Thyroid gland (tissue), 4 donors: Measurements from ENCODE around the gene KCNAB2. TPM values are rescaled to one million over a fixed set of nuclear protein-coding genes. Genes with fewer than 3 reads are reported as not detected.

Experiments used
- DNase-seq, 2 donors: peaks; one replicate each; pipeline ENCODE4 v3.0.0-alpha.2; 2019
- H3K27ac ChIP-seq, 3 donors: fragments of 200-600 bp; sonication (generic); 1 replicate in 2 of 3; 2 replicates in 1 of 3; pipeline ENCODE4 v1.5.1; 2016 to 2019; ENCODE audit warnings: mild to moderate bottlenecking in 1 of 3, moderate library complexity in 1 of 3
- H3K27me3 ChIP-seq: fragments of 200-600 bp; sonication (generic); one replicate; pipeline ENCODE4 v1.5.1; 2019
- H3K36me3 ChIP-seq, 2 donors: fragments of 200-600 bp; sonication (generic); one replicate each; pipeline ENCODE4 v1.5.1; 2016 to 2019
- H3K4me1 ChIP-seq, 2 donors: fragments of 200-600 bp; sonication (generic); one replicate each; pipeline ENCODE4 v1.5.1; 2017 to 2019
- H3K4me3 ChIP-seq, 3 donors: fragments of 200-600 bp; sonication (generic); replicated peaks in 1 of 3; 1 replicate in 2 of 3; 2 replicates in 1 of 3; pipeline ENCODE4 v1.5.1; 2016; ENCODE audit warnings: mild to moderate bottlenecking in 1 of 3
- H3K9me3 ChIP-seq: fragments of 200-600 bp; sonication (generic); one replicate; pipeline ENCODE4 v1.5.1; 2017
- POLR2A ChIP-seq, 2 donors: fragments of 450-650 bp; IDR thresholded peaks; one replicate each; pipeline ENCODE4 v1.6.1; 2017; ENCODE audit warnings: antibody characterized with exemption in 2 of 2, mild to moderate bottlenecking in 2 of 2, moderate library complexity in 1 of 2
- WGBS, 2 donors: methylation state at CpG; one replicate each; pipeline ENCODE4 v1.1.5; 2017; 5-methylcytosine and 5-hydroxymethylcytosine counted together
- intact Hi-C: fragments of 100-400 bp; cut with DNase I; formaldehyde crosslinking; loops from one replicate; pipeline ENCODE4 v1.15.1; 2023
- total RNA-seq, 4 donors: library from RNA; depleted of rRNA; stranded (reverse); fragments of >200 nt; gene quantifications; one replicate each; pipeline ENCODE4 v1.2.3, GENCODE V29; 2016
- TF ChIP-seq, protein P1 (sequence below), 6 experiments: fragments of 200-600 bp in 3 of 6; fragments of 450-650 bp in 3 of 6; sonication (generic) in 3 of 6; IDR thresholded peaks; one replicate each; pipeline ENCODE4 v1.5.1; 2016 to 2019; ENCODE audit warnings: antibody characterized with exemption in 6 of 6, mild to moderate bottlenecking in 2 of 6, inconsistent platforms in 1 of 6, moderate library complexity in 1 of 6

Gene KCNAB2
- total RNA-seq, 4 donors from 2014 or later: 3.1 to 7.3 (median 6.1) TPM

- H3K27me3 ChIP-seq: no peaks in the 10 kb centered on the region
- whole genome bisulfite sequencing, 2 donors: 16 to 21% methylated on average over 11 to 16 of the region's 21 CpGs
- no peak overlapping the region for H3K27ac ChIP-seq
- TF ChIP-seq, protein P1, sequence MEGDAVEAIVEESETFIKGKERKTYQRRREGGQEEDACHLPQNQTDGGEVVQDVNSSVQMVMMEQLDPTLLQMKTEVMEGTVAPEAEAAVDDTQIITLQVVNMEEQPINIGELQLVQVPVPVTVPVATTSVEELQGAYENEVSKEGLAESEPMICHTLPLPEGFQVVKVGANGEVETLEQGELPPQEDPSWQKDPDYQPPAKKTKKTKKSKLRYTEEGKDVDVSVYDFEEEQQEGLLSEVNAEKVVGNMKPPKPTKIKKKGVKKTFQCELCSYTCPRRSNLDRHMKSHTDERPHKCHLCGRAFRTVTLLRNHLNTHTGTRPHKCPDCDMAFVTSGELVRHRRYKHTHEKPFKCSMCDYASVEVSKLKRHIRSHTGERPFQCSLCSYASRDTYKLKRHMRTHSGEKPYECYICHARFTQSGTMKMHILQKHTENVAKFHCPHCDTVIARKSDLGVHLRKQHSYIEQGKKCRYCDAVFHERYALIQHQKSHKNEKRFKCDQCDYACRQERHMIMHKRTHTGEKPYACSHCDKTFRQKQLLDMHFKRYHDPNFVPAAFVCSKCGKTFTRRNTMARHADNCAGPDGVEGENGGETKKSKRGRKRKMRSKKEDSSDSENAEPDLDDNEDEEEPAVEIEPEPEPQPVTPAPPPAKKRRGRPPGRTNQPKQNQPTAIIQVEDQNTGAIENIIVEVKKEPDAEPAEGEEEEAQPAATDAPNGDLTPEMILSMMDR (IDR thresholded peaks at IDR 0.05): peak; percentile 31 to 68 (median 44)
- TF ChIP-seq POLR2A (IDR thresholded peaks at IDR 0.05): no peak
- no peaks in the 10 kb centered on the region for H3K4me1 ChIP-seq
- peak; percentile 42 to 51 for DNase-seq
- H3K9me3 ChIP-seq: no peaks in the 10 kb centered on the region
- intact Hi-C loops: no loop called here
- no peaks in the 10 kb centered on the region for H3K36me3 ChIP-seq
- no peak overlapping the region for H3K4me3 ChIP-seq
These were observed 11.5 kb upstream of the KCNAB2 start for GRCh38 chr1:6033986-6034749.

- H3K9me3 ChIP-seq: no peaks in the 10 kb centered on the region
- WGBS, 2 donors: 68 to 72% methylated on average over 10 of the region's 10 CpGs
- no peak overlapping the region for H3K4me3 ChIP-seq
- H3K27me3 ChIP-seq: no peaks in the 10 kb centered on the region
- TF ChIP-seq, protein P1 (IDR thresholded peaks at IDR 0.05): no peak
- no peak for TF ChIP-seq POLR2A (IDR thresholded peaks at IDR 0.05)
- intact Hi-C loops: no loop called here
- no peak for DNase-seq
- H3K27ac ChIP-seq: no peak overlapping the region
- no peaks in the 10 kb centered on the region for H3K36me3 ChIP-seq
- H3K4me1 ChIP-seq: no peaks in the 10 kb centered on the region
These were observed 11.0 kb upstream of the KCNAB2 start for GRCh38 chr1:6034750-6035096.

- DNase-seq: no peak
- intact Hi-C loops: no loop called here
- Histone ChIP-seq H3K4me3 (no peak overlapping the region), H3K27me3 (no peaks in the 10 kb centered on the region), H3K27ac (no peak overlapping the region), H3K9me3 (no peaks in the 10 kb centered on the region), H3K36me3 (no peaks in the 10 kb centered on the region), H3K4me1 (no peaks in the 10 kb centered on the region)
- TF ChIP-seq, protein P1 (IDR thresholded peaks at IDR 0.05): no peak
- no peak for TF ChIP-seq POLR2A (IDR thresholded peaks at IDR 0.05)
- 74 to 75% methylated on average over 15 of the region's 15 CpGs for whole genome bisulfite sequencing, 2 donors
These were observed 10.4 kb upstream of the KCNAB2 start for GRCh38 chr1:6035303-6035702.

GRCh38 chr1:6035719-6036118 lies 10.0 kb upstream of the KCNAB2 start:
- DNase-seq: no peak
- H3K27ac ChIP-seq: no peak overlapping the region
- no peak overlapping the region for H3K4me3 ChIP-seq
- intact Hi-C loops: no loop called here
- TF ChIP-seq, protein P1 (IDR thresholded peaks at IDR 0.05): no peak
- no peak for TF ChIP-seq POLR2A (IDR thresholded peaks at IDR 0.05)
- H3K36me3 ChIP-seq: no peaks in the 10 kb centered on the region
- H3K27me3 ChIP-seq: no peaks in the 10 kb centered on the region
- no peaks in the 10 kb centered on the region for H3K9me3 ChIP-seq
- no peaks in the 10 kb centered on the region for H3K4me1 ChIP-seq
- 74 to 82% methylated on average over 12 of the region's 12 CpGs for WGBS, 2 donors

DNA sequence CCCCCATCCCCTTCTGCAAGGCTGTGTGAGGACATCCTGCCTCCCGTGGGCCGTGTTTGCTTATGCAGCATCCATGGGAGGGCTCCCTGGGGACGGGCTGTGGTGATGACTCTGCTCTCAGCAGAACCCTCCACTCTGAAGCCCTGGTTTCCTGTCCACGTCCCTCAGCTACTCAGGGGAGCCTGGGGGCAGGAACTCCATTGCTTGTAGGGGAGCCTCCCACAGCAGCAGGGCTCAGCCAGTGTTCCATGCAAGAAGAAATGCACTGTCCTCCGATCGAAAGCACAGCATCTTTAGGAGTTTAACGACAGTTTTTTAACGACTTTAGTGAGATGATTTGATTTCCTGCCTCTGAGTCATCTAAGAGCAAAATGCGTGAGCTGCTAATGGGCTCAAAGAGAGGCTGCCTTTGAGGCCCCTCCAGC lies 8.3 kb upstream of the KCNAB2 start:
- no peak for DNase-seq
- no peak overlapping the region for H3K4me3 ChIP-seq
- no peaks in the 10 kb centered on the region for H3K4me1 ChIP-seq
- TF ChIP-seq, protein P1 (IDR thresholded peaks at IDR 0.05): no peak
- TF ChIP-seq POLR2A (IDR thresholded peaks at IDR 0.05): no peak
- no peaks in the 10 kb centered on the region for H3K36me3 ChIP-seq
- H3K9me3 ChIP-seq: no peaks in the 10 kb centered on the region
- intact Hi-C loops: no loop called here
- H3K27ac ChIP-seq: no peak overlapping the region
- WGBS, 2 donors: 43 to 49% methylated on average over 8 to 9 of the region's 9 CpGs
- no peaks in the 10 kb centered on the region for H3K27me3 ChIP-seq
